ENCODE measurements around the gene SH3GL2.

The SH3GL2 gene

GRCh38 chr9:17658237-17658636 lies 79.4 kb downstream of the SH3GL2 start:
- DNase-seq (ENCODE audit: low spot score) = no peak

GRCh38 chr9:17660158-17660557 lies 81.3 kb downstream of the SH3GL2 start:
- DNase-seq (ENCODE audit: low spot score) = no peak

- DNase-seq (ENCODE audit: low spot score) = no peak
These were observed 86.6 kb downstream of the SH3GL2 start for GRCh38 chr9:17665450-17665849.

- DNase-seq (ENCODE audit: low spot score) = no peak
These were observed 90.3 kb downstream of the SH3GL2 start for GRCh38 chr9:17669206-17669605.

- DNase-seq (ENCODE audit: low spot score) = no peak
These were observed 103.8 kb downstream of the SH3GL2 start for GRCh38 chr9:17682684-17683083.

- DNase-seq (ENCODE audit: low spot score) = no peak
These were observed 110.0 kb downstream of the SH3GL2 start for GRCh38 chr9:17688834-17689233.

GRCh38 chr9:17694336-17694735 lies 115.5 kb downstream of the SH3GL2 start:
- DNase-seq (ENCODE audit: low spot score) = no peak

GRCh38 chr9:17695482-17695881 lies 116.6 kb downstream of the SH3GL2 start:
- no peak for DNase-seq (ENCODE audit: low spot score)

GRCh38 chr9:17699615-17700330 lies 120.9 kb downstream of the SH3GL2 start:
- no peak for DNase-seq (ENCODE audit: low spot score)

- no peak for DNase-seq (ENCODE audit: low spot score)
These were observed 127.5 kb downstream of the SH3GL2 start for GRCh38 chr9:17706347-17706746.

- DNase-seq (ENCODE audit: low spot score) = no peak
These were observed 140.2 kb downstream of the SH3GL2 start for GRCh38 chr9:17719053-17719452.

GRCh38 chr9:17721954-17722353 lies 143.1 kb downstream of the SH3GL2 start:
- DNase-seq (ENCODE audit: low spot score) = no peak

- no peak for DNase-seq (ENCODE audit: low spot score)
These were observed 144.8 kb downstream of the SH3GL2 start for GRCh38 chr9:17723656-17724055.

- DNase-seq (ENCODE audit: low spot score) = peak; percentile 3
These were observed 146.6 kb downstream of the SH3GL2 start for GRCh38 chr9:17725399-17726010.

GRCh38 chr9:17726298-17726697 lies 147.4 kb downstream of the SH3GL2 start:
- no peak for DNase-seq (ENCODE audit: low spot score)

- DNase-seq (ENCODE audit: low spot score) = no peak
These were observed 152.0 kb downstream of the SH3GL2 start for GRCh38 chr9:17730899-17731298.

GRCh38 chr9:17731308-17731707 lies 152.4 kb downstream of the SH3GL2 start:
- DNase-seq (ENCODE audit: low spot score) = no peak

GRCh38 chr9:17734674-17735073 lies 155.8 kb downstream of the SH3GL2 start:
- no peak for DNase-seq (ENCODE audit: low spot score)

GRCh38 chr9:17735859-17736258 lies 157.0 kb downstream of the SH3GL2 start:
- no peak for DNase-seq (ENCODE audit: low spot score)

GRCh38 chr9:17739022-17739421 lies 160.2 kb downstream of the SH3GL2 start:
- DNase-seq (ENCODE audit: low spot score) = no peak

- no peak for DNase-seq (ENCODE audit: low spot score)
These were observed 160.9 kb downstream of the SH3GL2 start for GRCh38 chr9:17739736-17740135.

- DNase-seq (ENCODE audit: low spot score) = no peak
These were observed 163.2 kb downstream of the SH3GL2 start for GRCh38 chr9:17742067-17742466.

GRCh38 chr9:17744786-17745185 lies 165.9 kb downstream of the SH3GL2 start:
- no peak for DNase-seq (ENCODE audit: low spot score)

- no peak for DNase-seq (ENCODE audit: low spot score)
These were observed 171.4 kb downstream of the SH3GL2 start for GRCh38 chr9:17750269-17750668.

Measured in globus pallidus (tissue), 1 donor.